Stimulated activated CD4-positive, alpha-beta T cell treated with anti-CD3 and anti-CD28 coated beads, Interleukin-1b, Interleukin-23, amount 100 ng/mL, for 4 hours (primary cell): ENCODE data around the gene GALNTL6.

ENCODE experiments used
- DNase-seq, 2 donors: peaks; one replicate each; pipeline ENCODE4 v3.0.0-alpha.2; 2020; ENCODE audit warnings: low read depth in 2 of 2

GALNTL6 gene

GRCh38 chr4:172802032-172802431, 988.8 kb downstream of the GALNTL6 start:
- no peak for DNase-seq

DNA sequence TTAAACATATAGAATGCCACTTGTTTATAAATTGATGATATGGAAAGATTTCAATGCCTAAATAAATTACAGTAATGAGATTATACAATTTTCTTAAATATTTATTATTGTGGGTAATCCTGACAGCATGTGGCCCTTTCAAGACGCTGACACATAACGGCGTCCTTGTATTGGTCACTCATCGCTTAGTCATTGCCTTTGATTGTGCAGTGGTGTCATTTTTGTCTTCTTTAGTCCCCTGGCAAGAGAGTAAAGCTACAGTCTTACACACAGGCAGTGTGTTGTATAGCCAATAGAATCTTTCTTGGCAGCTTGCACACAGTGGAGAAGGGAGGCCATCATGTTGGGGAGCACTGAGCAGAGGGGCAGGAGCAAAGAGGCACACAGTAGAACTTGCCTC, 993.6 kb downstream of the GALNTL6 start:
- no peak for DNase-seq

DNA sequence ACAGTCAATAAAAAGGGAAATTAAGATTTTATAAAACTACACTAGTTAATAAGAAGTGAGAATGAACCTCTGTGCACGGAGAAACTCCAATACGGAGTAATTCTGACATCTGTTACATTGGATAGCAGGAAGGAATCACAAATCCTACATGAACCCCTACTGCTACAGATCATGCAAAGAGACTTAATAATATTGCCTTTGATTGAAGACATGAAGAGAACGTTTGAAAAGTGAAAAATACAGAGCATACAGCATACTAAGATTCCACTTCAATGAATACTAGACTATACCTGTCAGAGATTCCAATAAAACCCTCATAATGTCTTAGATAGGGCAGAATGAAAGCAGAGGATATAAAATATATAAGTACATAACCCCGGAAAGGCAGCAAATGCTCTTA, 995.0 kb downstream of the GALNTL6 start:
- no peak for DNase-seq

GRCh38 chr4:172809319-172809718, 996.1 kb downstream of the GALNTL6 start:
- no peak for DNase-seq

DNA sequence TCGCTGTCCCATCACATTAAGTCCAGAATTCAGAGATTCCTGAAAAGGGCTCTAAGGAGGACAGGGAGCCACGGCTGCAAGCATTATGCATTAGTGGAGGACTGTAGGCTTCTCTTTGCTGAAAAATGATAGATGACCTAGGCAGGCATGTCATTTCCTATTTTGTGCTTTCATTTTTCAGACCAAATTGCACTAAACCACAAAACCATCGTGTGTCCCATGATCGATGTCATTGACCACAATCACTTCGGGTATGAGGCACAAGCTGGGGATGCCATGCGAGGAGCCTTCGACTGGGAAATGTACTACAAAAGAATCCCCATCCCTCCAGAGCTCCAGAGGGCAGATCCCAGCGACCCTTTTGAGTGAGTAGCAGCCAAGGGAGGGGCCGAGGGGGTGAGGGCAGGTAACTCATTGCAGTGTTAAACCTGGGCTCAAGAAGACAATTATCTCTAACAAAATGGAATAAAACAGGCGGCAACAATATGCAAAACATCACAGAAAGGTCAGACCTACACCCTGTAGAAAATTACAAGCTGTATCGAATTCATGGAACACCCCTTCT, 1000.2 kb downstream of the GALNTL6 start:
- DNase-seq: no peak

DNA sequence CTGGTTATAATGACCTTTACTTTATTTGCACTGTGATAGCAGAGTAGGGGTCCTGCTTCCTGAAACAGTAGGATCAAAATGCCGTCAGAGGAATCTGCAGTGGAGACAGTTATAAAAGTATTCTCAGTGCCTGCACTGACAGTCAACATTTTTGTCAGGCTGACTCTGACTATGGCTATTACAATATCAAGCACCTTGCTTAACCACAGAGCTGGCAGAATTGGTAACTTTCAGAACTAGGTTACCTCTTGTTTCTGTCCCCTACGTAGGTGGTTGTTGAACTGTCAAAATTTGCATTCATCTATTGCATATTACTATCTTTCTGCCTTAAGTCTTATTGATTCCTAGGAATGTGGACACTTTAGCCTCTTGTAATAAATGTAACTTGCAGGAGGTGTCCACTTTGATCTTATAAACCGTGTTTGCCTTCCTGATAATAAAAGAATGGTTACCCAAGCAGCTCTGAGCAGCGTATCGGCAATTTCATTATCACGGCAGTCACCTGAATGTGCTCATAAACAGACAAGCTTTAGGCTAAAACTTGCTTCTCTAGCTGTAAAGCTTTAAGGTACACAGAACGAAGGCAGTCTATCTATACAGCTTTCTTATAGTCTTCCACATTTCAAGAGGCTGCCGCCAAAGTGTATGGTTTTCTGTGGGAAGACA, 1002.4 kb downstream of the GALNTL6 start:
- no peak for DNase-seq

- no peak for DNase-seq
Observed at GRCh38 chr4:172818901-172819300, 1005.7 kb downstream of the GALNTL6 start.

DNA sequence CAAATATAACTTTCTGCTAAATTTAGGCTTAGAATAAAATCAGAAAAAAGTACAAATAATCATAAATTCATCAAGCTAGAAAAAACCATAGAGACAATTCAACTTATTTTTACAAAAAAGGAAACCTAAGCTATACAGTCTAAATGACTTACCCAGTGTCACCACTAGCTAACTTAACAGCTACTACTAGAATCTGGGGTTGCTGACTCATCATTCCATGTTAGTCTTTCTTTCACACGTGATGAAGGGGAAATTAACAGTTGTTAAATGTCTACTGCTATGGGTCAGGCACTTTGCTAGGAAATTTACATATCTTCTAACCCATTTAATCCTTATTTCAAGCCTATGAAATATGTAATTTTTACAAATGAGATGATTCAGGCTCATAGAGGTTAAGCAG, 1006.1 kb downstream of the GALNTL6 start:
- DNase-seq: no peak

GRCh38 chr4:172822331-172822730, 1009.1 kb downstream of the GALNTL6 start:
- no peak for DNase-seq

GRCh38 chr4:172826346-172826745, 1013.1 kb downstream of the GALNTL6 start:
- DNase-seq: no peak

DNA sequence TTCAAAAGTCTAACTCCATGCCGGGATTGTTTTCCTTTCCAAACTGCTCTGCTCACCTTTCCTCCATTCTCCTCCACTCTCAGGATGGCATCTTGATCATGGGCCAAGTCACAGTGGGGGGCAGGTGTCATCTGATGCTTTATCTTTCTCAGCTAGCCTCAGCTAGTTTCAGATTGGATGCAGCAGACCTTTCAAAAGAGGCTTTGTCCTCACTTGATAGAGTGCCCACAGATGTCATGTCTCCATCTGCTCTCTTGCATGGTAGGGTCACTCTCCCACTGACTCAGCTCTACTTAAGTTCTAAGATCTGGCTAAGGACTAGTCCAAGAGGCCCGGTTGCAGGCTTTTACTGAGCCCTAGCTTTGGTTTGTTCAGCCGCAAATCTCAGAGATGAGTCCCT, 1013.7 kb downstream of the GALNTL6 start:
- DNase-seq: no peak

GRCh38 chr4:172830295-172830764, 1017.1 kb downstream of the GALNTL6 start:
- DNase-seq: no peak

DNA sequence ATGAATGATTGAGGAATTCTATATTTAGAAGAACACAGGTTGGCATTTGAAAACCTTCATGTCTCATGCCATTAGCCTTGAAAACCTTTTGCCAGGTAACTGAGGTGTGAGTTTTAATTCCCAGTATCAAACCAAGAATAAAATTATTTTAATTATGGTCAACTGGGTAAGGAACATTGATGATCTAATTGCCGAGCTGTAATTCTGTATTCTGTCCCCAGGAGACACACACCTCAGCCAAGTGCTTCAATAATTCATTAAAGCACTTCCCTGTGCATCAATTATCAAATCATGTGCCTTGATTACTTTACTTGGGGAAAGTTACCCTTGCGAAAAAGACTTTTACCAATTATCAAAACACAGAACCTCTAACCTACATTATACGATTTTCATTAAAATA, 1023.5 kb downstream of the GALNTL6 start:
- DNase-seq: no peak

DNA sequence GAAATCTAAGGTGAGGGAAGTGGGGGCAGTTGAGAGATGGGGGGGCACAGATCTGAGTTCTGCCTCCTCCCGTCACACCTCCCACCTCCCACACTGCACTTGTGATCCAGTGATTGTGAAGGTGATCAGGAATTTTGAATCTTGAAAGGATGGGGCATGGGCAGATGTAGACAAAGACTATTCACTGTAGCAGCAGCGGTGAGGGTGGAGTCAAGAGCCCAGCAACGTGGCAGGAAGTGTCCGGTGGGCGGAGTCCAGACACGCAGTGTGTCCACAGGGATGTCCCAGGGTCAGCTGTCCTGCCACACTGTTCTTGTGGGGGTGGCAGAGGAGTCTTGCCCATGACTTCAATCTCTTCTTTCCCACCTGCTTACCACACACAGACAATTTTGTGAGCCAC, 1024.9 kb downstream of the GALNTL6 start:
- no peak for DNase-seq

- DNase-seq: no peak
Observed at GRCh38 chr4:172838943-172839342, 1025.7 kb downstream of the GALNTL6 start.

DNA sequence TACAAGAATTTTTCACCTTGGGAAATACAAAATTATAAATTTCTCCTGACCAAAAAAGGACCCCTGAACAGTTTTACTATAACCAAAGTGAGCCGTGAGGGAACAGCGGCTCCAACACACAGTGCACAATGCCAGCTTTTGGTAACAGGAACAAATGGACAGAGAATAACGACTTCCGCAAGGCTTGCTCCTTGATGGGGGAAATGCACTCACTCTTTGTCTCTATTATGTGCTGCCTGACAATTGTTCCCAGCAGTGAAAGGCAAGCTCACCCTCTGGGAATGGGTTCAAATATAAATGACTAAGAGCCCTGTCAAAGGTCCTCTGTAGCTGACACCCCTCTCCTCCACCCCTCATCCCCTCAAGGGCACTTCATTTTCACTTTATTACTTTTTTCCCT, 1029.6 kb downstream of the GALNTL6 start:
- DNase-seq: no peak

DNA sequence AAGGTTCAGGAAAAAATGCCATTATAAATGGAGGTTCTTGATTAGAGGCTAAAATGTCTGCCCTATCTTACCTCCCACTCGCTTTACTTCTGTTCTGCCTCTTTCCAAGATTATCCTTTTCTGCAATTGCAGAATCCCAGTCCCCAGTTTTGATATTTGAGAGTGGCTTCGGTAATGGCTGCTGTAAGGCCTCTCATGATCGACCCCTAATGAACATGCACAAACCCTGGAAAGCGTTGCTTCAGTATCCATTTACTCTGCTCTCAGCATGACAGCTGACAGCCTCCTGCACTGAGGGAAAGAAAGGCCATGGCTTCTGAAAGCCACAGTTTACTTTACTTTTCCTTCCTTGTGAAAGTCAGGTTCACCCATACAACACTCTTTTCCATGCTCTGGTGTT, 1030.0 kb downstream of the GALNTL6 start:
- DNase-seq: no peak

GRCh38 chr4:172844556-172844955, 1031.4 kb downstream of the GALNTL6 start:
- DNase-seq: no peak

- DNase-seq: no peak
Observed at GRCh38 chr4:172845281-172845680, 1032.1 kb downstream of the GALNTL6 start.

DNA sequence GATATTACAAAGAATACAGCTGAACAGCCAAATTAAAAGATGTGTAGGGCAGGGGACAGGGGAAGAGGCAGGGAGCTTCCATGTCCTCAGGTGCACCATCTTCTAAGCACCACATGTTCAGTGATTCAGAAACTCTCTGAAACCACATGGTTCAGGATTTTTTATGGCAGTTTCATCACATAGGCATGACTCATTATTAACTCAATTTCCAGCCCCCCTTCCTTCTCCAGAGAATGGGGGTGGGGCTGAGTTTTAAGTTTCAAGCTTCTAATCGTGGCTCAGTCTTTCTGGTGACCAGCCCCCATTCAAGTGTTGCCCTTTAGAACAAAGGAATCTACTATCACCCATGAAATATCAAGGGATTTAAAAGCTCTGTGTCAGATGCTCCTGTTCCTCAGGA, 1037.6 kb downstream of the GALNTL6 start:
- DNase-seq: no peak

- no peak for DNase-seq
Observed at GRCh38 chr4:172851534-172851933, 1038.3 kb downstream of the GALNTL6 start.

DNA sequence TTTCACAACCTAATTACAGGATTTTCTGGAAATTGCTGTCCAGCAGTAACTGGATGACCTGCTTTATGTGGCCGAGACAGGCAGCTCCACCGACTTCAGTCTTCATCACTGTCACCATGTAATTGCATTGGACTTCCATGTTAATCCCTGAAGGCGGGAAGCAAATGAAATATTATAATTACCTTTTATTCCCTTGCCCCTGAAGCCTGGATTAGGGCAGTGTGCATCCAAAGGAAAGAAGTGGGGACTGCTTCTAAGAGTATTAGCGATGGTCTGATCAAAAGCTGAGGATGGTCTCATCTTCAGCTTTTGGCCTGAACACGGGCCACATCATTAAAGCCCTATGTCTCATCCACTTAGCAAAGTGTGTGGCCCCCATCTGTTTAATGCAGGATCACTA, 1043.8 kb downstream of the GALNTL6 start:
- no peak for DNase-seq

- DNase-seq: no peak
Observed at GRCh38 chr4:172858731-172859230, 1045.6 kb downstream of the GALNTL6 start.

GRCh38 chr4:172865103-172865502, 1051.9 kb downstream of the GALNTL6 start:
- DNase-seq: no peak
